Measurements from ENCODE around the gene NXN. TPM values are rescaled to one million over a fixed set of nuclear protein-coding genes. Genes with fewer than 3 reads are reported as not detected.
"Not testable (repeated sequence)": the region's sequence is repeated elsewhere in the genome, so short reads cannot be mapped to it uniquely, and the experiment has no call there.

NXN gene
- total RNA-seq, 1 experiment from 2014 or later = 45.9 TPM

DNA sequence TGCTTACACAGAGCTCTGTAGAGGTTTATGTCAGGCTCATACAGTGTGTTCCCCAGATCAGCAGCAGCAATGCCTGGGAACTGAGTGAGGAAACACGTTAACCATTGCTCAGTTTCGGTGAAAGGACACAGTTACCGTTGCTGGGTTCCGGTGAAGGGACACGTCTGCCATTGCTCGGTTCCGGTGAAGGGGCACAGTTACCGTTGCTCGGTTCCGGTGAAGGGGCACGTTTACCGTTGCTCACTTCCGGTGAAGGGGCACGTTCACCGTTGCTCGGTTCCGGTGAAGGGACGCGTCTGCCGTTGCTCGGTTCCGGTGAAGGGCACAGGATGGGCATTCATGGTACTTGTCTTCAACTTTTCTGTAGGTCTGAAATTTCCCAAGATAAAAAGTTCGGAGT lies 115.7 kb downstream of the NXN start:
- DNase-seq (ENCODE audit: low read depth) = no peak

DNA sequence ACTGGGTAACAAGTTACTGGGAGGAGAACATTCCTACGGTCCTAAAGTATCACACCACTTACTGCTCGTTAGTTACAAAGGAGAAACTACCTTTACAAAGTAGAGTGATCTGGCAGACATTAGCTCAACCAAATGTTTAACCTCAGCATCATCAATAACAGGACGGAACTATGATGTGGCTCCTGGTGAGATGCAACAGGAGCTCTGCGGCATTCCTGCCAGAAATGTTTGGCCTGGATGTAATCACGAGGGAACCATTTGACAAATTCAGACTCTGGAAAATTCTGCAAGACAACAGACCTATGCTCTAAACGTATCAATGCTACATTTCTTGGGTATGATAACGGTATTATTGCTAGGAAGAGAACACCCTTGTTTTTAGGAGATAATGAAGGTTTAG lies 117.0 kb downstream of the NXN start:
- DNase-seq (ENCODE audit: low read depth) = no peak

- no peak for DNase-seq (ENCODE audit: low read depth)
These were observed 118.2 kb downstream of the NXN start for GRCh38 chr17:861364-861763.

DNA sequence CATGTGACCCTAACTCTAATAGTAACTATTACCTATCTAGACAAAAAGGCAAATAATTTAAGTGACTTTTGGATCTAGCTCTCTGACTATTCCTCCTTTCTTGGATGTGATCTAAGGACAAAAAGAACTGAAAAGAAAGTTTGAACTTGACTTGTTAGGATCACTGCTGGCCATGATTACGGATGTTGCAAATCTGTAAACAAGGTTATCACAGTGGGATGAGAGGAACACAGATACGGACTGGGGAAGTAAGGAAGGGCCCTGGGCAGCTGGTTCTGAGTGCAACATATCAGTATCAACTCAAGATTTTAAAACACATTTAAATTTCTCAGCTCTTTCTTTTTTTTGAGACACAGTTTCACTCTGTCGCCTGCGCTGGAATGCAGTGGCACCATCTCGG lies 118.8 kb downstream of the NXN start:
- DNase-seq (ENCODE audit: low read depth) = no peak

- DNase-seq (ENCODE audit: low read depth) = no peak
These were observed 119.8 kb downstream of the NXN start for GRCh38 chr17:859824-860195.

DNA sequence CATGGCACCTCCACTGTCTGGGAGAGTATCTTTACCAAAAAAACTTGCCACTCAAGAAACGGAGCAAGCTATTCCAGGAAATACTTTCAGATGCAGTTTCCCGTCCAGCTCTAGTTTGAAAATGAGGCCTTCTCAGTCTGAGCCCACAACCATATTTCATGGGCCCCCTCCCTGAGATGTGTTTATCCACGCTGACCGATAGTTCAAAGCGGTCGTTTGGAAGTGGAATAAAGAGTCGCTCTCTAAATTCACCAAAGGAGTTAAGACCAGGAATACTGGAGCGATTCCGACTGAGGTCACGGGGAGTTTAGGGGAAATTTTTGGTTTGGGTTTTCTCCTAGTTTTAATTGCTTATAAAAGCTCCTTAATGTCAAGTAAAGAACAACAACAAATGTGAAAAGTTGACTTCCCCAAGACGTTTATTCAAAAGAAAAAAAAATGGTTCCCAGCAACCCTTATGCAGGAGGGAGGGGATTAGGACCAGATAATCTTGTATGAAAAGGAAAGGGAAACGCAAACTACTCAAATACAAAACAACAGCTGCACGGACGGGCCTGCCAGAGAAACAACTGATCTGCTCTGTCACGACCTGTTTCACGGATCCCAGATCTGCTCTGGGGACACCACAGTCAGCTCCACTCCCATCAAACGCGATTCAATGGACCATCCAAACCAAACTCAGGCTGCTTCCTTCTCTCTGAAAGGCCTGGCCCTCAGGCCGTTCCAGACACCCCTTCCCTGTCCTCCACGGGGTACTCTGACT lies 120.3 kb downstream of the NXN start:
- no peak for DNase-seq (ENCODE audit: low read depth)

DNA sequence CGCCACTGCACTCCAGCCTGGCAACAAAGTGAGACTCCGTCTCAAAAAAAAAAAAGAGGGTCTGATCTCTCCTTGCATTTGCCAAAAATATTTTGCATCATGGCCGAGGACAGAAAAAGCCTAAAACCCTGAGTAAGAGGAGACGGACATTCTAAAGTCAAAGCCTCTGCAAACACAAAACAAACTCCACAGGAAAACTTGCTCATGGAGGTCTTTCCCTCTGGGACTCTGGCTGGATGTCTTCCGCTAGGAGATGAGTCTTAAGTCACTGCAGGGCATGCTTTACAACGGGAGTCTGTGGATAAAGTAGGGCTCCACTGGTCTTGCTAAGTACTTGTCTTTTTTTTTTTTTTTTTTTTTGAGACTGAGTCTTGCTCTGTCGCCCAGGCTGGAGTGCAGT lies 123.4 kb downstream of the NXN start:
- DNase-seq (ENCODE audit: low read depth) = no peak

DNA sequence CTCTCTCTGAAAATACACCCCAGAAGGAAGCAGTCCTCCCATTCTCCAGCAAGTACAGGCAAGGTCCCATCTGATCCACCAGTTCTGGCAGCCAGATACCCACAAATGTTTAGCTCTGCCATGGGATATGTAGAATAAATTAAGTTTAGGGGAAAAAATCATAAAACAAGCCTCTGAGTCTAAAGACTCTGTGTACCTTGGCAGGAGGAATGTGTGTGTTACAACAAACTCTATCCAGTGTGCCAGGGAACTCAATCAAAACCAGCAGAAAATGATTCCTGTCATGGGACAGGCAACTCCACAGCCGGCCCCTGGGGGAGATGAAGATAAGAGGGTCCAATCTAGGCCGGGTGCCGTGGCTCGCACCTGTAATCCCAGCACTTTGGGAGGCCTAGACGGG lies 124.0 kb downstream of the NXN start:
- DNase-seq (ENCODE audit: low read depth) = no peak

DNA sequence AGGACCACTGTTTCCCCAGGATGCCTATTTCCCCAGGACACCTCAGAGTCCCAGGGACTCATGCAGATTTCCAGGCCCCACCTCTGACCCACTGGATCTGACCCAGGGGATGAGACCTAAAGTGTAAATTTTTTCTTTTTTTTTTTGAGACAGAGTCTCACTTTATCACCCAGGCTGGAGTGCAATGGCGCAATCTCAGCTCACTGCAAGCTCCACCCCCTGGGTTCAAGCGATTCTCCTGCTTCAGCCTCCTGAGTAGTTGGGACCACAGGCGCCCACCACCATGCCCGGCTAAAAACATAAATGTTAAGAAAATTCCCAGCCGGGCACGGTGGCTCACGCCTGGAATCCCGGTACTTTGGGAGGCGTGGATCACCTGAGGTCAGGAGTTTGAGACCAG lies 126.7 kb downstream of the NXN start:
- DNase-seq (ENCODE audit: low read depth) = not testable (repeated sequence)

GRCh38 chr17:852349-852748 lies 127.2 kb downstream of the NXN start:
- DNase-seq (ENCODE audit: low read depth) = no peak

DNA sequence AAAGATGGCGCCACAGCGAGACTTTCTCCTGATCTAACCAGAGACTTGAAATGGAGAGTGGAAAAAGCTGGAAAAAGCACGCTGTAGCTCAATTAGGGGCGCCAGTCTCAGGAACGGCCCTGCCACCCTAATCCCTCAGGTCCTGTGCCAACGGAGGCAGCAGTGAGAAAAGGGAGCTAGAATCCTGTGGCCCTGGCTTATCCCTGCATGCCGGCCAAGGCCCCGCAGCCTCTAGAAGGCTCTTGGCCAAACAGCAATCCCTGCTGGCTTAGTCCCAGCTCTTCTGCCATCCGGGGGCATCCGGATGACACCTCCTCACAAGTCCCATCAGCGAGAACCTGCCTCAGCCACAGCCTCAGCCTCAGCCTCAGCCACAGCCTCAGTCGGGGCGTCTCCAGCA lies 127.7 kb downstream of the NXN start:
- DNase-seq (ENCODE audit: low read depth) = no peak

GRCh38 chr17:850851-851763 lies 128.5 kb downstream of the NXN start:
- no peak for DNase-seq (ENCODE audit: low read depth)

GRCh38 chr17:850086-850850 lies 129.3 kb downstream of the NXN start:
- no peak for DNase-seq (ENCODE audit: low read depth)

GRCh38 chr17:848402-848801 lies 131.2 kb downstream of the NXN start:
- DNase-seq (ENCODE audit: low read depth) = no peak

- DNase-seq (ENCODE audit: low read depth) = no peak
These were observed 132.4 kb downstream of the NXN start for GRCh38 chr17:846901-847843.

- DNase-seq (ENCODE audit: low read depth) = peak; percentile 24
These were observed 138.3 kb downstream of the NXN start for GRCh38 chr17:841313-841712.

DNA sequence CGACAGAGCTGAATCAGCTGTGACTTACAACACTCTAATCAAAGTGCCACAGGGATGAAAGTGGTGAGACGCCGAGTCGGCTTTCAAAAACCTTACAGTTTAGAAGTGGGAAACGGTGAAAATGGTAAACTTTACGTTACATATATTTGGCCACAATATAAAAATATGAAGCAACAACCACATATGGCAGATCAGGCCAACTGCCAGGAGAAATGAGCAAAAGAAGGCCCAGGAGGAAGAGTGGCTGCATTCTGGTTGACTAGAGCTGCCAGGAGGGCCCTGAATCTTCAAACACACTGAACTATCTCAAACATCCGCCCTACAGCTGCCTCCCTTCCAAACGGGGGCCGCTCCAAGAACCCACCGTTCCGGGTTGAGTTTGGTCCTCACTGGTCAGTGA lies 141.1 kb downstream of the NXN start:
- no peak for DNase-seq (ENCODE audit: low read depth)

GRCh38 chr17:836151-836550 lies 143.4 kb downstream of the NXN start:
- peak; percentile 60 for DNase-seq (ENCODE audit: low read depth)

GRCh38 chr17:835721-836120 lies 143.9 kb downstream of the NXN start:
- not testable (repeated sequence) for DNase-seq (ENCODE audit: low read depth)

DNA sequence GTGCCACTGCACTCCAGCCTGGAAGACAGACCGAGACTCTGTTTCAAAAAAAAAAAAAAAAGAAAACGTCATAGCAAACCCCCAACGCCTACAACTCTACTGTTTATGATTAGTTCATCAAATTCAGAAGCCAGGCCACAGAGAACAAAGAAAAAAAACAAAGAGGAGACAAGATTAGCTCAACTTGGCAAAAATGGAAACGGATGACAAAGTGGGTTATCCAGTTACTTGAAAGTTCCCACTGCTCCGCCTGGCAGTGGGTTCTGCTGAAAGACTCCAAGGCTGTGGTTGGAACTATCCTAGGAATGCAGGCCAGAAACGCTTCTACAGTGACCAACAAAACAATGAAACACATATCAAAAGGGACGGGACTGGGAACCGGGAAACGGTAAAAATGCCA lies 144.3 kb downstream of the NXN start:
- peak; percentile 96 for DNase-seq (ENCODE audit: low read depth)

GRCh38 chr17:834136-834535 lies 145.4 kb downstream of the NXN start:
- DNase-seq (ENCODE audit: low read depth) = no peak

Measured in Daoy (cell line).